Vagina (tissue), 2 donors: ENCODE data around the gene VWA3B. TPM values are rescaled to one million over a fixed set of nuclear protein-coding genes. Genes with fewer than 3 reads are reported as not detected.

Source experiments
- DNase-seq, 2 donors: peaks; one replicate each; pipeline ENCODE4 v3.0.0-alpha.2; 2017; ENCODE audit errors: extremely low spot score in 2 of 2
- H3K27ac ChIP-seq: fragments of 200-600 bp; sonication (generic); one replicate; pipeline ENCODE4 v1.5.1; 2019
- H3K27me3 ChIP-seq: fragments of 200-600 bp; sonication (generic); one replicate; pipeline ENCODE4 v1.5.1; 2019
- H3K36me3 ChIP-seq, 2 donors: fragments of 200-600 bp; sonication (generic); one replicate each; pipeline ENCODE4 v1.5.1; 2017 to 2019
- H3K4me1 ChIP-seq: fragments of 200-600 bp; sonication (generic); one replicate; pipeline ENCODE4 v1.5.1; 2019
- H3K4me3 ChIP-seq, 2 donors: fragments of 200-600 bp; sonication (generic); 1 replicate in 1 of 2; 2 replicates in 1 of 2; pipeline ENCODE4 v1.5.1; 2016 to 2019
- H3K9me3 ChIP-seq: fragments of 200-600 bp; sonication (generic); one replicate; pipeline ENCODE4 v1.5.1; 2019
- POLR2A ChIP-seq, 2 donors: fragments of 450-650 bp; IDR thresholded peaks; one replicate each; pipeline ENCODE4 v1.6.1; 2017; ENCODE audit warnings: antibody characterized with exemption in 2 of 2, mild to moderate bottlenecking in 2 of 2, moderate library complexity in 2 of 2
- POLR2AphosphoS5 ChIP-seq, 2 donors: sonication (generic); formaldehyde crosslinking; IDR thresholded peaks; one replicate each; pipeline ENCODE4 v1.9.0; 2017; ENCODE audit warnings: antibody characterized with exemption in 2 of 2, mild to moderate bottlenecking in 2 of 2, low read depth in 1 of 2; ENCODE audit not compliant: insufficient read depth in 1 of 2
- intact Hi-C: fragments of 100-400 bp; cut with DNase I; formaldehyde crosslinking; loops from one replicate; pipeline ENCODE4 v1.15.1; 2023
- total RNA-seq: library from RNA; depleted of rRNA; stranded (reverse); fragments of >200 nt; gene quantifications from one replicate; pipeline ENCODE4 v1.2.3, GENCODE V29; 2016
- TF ChIP-seq, protein P1 (sequence below), 3 experiments: fragments of 450-650 bp in 2 of 3; fragments of 200-600 bp in 1 of 3; sonication (generic) in 1 of 3; IDR thresholded peaks; one replicate each; pipeline ENCODE4 v1.5.1; 2017 to 2019; ENCODE audit warnings: antibody characterized with exemption in 3 of 3, mild to moderate bottlenecking in 2 of 3, moderate library complexity in 2 of 3

VWA3B gene
- total RNA-seq, 1 donor from 2014 or later, result not detected

GRCh38 chr2:98350411-98350810 is 263.4 kb downstream of the VWA3B start:
- DNase-seq, result no peak
- no peaks in the 10 kb centered on the region for H3K36me3 ChIP-seq
- H3K4me3 ChIP-seq, result no peak overlapping the region
- peaks cover 14% of the 10 kb centered on the region for H3K4me1 ChIP-seq
- peaks cover 9% of the 10 kb centered on the region for H3K27me3 ChIP-seq
- no peaks in the 10 kb centered on the region for H3K9me3 ChIP-seq
- no peak overlapping the region for H3K27ac ChIP-seq
- intact Hi-C loops, result no loop called here
- TF ChIP-seq POLR2A (IDR thresholded peaks at IDR 0.05), result no peak
- no peak for TF ChIP-seq POLR2AphosphoS5 (IDR thresholded peaks at IDR 0.05; ENCODE audit: insufficient read depth in 1 of 2, low read depth in 1 of 2)
- TF ChIP-seq, protein P1, sequence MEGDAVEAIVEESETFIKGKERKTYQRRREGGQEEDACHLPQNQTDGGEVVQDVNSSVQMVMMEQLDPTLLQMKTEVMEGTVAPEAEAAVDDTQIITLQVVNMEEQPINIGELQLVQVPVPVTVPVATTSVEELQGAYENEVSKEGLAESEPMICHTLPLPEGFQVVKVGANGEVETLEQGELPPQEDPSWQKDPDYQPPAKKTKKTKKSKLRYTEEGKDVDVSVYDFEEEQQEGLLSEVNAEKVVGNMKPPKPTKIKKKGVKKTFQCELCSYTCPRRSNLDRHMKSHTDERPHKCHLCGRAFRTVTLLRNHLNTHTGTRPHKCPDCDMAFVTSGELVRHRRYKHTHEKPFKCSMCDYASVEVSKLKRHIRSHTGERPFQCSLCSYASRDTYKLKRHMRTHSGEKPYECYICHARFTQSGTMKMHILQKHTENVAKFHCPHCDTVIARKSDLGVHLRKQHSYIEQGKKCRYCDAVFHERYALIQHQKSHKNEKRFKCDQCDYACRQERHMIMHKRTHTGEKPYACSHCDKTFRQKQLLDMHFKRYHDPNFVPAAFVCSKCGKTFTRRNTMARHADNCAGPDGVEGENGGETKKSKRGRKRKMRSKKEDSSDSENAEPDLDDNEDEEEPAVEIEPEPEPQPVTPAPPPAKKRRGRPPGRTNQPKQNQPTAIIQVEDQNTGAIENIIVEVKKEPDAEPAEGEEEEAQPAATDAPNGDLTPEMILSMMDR (IDR thresholded peaks at IDR 0.05), result no peak

DNA sequence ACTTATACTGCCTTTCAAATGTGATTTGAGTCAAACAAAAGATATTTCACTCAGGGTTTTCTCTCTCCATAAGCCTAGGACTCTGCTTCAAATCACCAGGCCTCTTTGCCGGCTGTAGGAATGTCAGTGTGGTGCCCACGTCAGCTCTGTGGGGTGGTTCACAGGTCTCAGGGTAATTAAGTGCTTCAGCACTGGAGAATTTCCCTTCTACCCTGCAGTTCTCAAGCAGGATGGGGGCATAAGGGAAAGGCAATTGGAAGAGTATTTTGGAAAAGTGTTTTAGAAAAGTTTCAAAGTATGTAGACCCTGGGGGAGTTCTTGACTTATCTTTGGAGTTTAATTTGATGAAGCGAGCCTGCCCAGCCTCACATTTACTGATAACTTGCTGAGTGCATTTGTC is 268.9 kb downstream of the VWA3B start:
- Histone ChIP-seq H3K27ac (no peak overlapping the region), H3K9me3 (no peaks in the 10 kb centered on the region), H3K4me3 (no peak overlapping the region), H3K4me1 (no peaks in the 10 kb centered on the region), H3K36me3 (no peaks in the 10 kb centered on the region), H3K27me3 (no peaks in the 10 kb centered on the region)
- intact Hi-C loops, result no loop called here
- DNase-seq, result no peak
- TF ChIP-seq, protein P1 (IDR thresholded peaks at IDR 0.05), result no peak
- TF ChIP-seq POLR2A (IDR thresholded peaks at IDR 0.05) (no peak), POLR2AphosphoS5 (IDR thresholded peaks at IDR 0.05; ENCODE audit: insufficient read depth in 1 of 2, low read depth in 1 of 2) (no peak)

GRCh38 chr2:98356729-98357128 is 269.8 kb downstream of the VWA3B start:
- no peaks in the 10 kb centered on the region for H3K4me1 ChIP-seq
- TF ChIP-seq, protein P1 (IDR thresholded peaks at IDR 0.05), result no peak
- no peak for TF ChIP-seq POLR2A (IDR thresholded peaks at IDR 0.05)
- TF ChIP-seq POLR2AphosphoS5 (IDR thresholded peaks at IDR 0.05; ENCODE audit: insufficient read depth in 1 of 2, low read depth in 1 of 2), result no peak
- no peaks in the 10 kb centered on the region for H3K27me3 ChIP-seq
- intact Hi-C loops, result no loop called here
- no peak overlapping the region for H3K4me3 ChIP-seq
- H3K27ac ChIP-seq, result no peak overlapping the region
- no peak for DNase-seq
- H3K36me3 ChIP-seq, result no peaks in the 10 kb centered on the region
- no peaks in the 10 kb centered on the region for H3K9me3 ChIP-seq

- intact Hi-C loops, result no loop called here
- H3K4me1 ChIP-seq, result no peaks in the 10 kb centered on the region
- H3K9me3 ChIP-seq, result no peaks in the 10 kb centered on the region
- DNase-seq, result no peak
- no peaks in the 10 kb centered on the region for H3K27me3 ChIP-seq
- H3K4me3 ChIP-seq, result no peak overlapping the region
- H3K36me3 ChIP-seq, result no peaks in the 10 kb centered on the region
- TF ChIP-seq POLR2A (IDR thresholded peaks at IDR 0.05), result no peak
- TF ChIP-seq, protein P1 (IDR thresholded peaks at IDR 0.05), result no peak
- TF ChIP-seq POLR2AphosphoS5 (IDR thresholded peaks at IDR 0.05; ENCODE audit: insufficient read depth in 1 of 2, low read depth in 1 of 2), result no peak
- no peak overlapping the region for H3K27ac ChIP-seq
Measured at GRCh38 chr2:98357849-98358248, 270.9 kb downstream of the VWA3B start.

DNA sequence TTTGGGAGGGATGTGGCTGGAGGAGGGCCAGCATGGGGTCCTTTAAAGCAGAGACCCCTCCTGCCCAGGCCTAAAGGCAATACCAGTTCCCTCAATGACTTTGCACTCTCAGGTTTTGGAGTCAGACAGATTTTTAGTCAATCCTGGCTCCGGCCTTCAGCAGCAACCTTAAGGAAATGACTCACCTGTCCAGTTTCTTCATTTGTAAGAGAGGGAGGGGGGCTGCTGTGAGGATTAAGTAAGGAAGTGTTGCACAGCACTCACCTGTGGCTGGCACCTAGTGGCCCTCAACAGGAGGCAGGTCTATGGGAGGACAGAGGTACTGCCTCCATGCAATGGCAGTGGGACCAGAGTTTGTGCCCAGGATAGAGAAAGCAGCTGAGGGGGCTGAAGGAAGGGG is 273.0 kb downstream of the VWA3B start:
- Histone ChIP-seq H3K4me1 (no peaks in the 10 kb centered on the region), H3K27me3 (no peaks in the 10 kb centered on the region), H3K27ac (no peak overlapping the region), H3K36me3 (no peaks in the 10 kb centered on the region), H3K4me3 (no peak overlapping the region), H3K9me3 (no peaks in the 10 kb centered on the region)
- peak in 1 of 2 donors; percentile 49 for DNase-seq
- TF ChIP-seq POLR2AphosphoS5 (IDR thresholded peaks at IDR 0.05; ENCODE audit: insufficient read depth in 1 of 2, low read depth in 1 of 2) (no peak), POLR2A (IDR thresholded peaks at IDR 0.05) (no peak)
- TF ChIP-seq, protein P1 (IDR thresholded peaks at IDR 0.05), result no peak
- intact Hi-C loops, result no loop called here

Other genes with a start within 250 kb of the VWA3B start
- gene TMEM131, start 91.2 kb upstream of the VWA3B start, total RNA-seq, result 35.4 TPM